ENCODE data around the gene RARRES1.

RARRES1 gene

GRCh38 chr3:158731486-158731885 is 771 bp downstream of the RARRES1 start:
- no peak for FAIRE-seq
- no peak for DNase-seq (ENCODE audit: insufficient read length)

GRCh38 chr3:158728851-158729250 is 3.4 kb downstream of the RARRES1 start:
- TF ChIP-seq POLR2A (IDR thresholded peaks at IDR 0.05; ENCODE audit: low read depth, low read length): no peak
- no peak for TF ChIP-seq POLR2AphosphoS5 (IDR thresholded peaks at IDR 0.05; ENCODE audit: low read depth, low read length)
- no peak for TF ChIP-seq TAF1 (IDR thresholded peaks at IDR 0.05; ENCODE audit: borderline replicate concordance, low read depth, low read length)
- FAIRE-seq: no peak
- no peak for DNase-seq (ENCODE audit: insufficient read length)

More at GRCh38 chr3:158731486-158731885, 771 bp downstream of the RARRES1 start:
- TF ChIP-seq POLR2A (IDR thresholded peaks at IDR 0.05; ENCODE audit: low read depth, low read length) (no peak), POLR2AphosphoS5 (IDR thresholded peaks at IDR 0.05; ENCODE audit: low read depth, low read length) (no peak), TAF1 (IDR thresholded peaks at IDR 0.05; ENCODE audit: borderline replicate concordance, low read depth, low read length) (no peak)

GRCh38 chr3:158728061-158728377 is 4.2 kb downstream of the RARRES1 start:
- no peak for FAIRE-seq
- DNase-seq (ENCODE audit: insufficient read length): no peak
- TF ChIP-seq POLR2AphosphoS5 (IDR thresholded peaks at IDR 0.05; ENCODE audit: low read depth, low read length) (no peak), POLR2A (IDR thresholded peaks at IDR 0.05; ENCODE audit: low read depth, low read length) (no peak), TAF1 (IDR thresholded peaks at IDR 0.05; ENCODE audit: borderline replicate concordance, low read depth, low read length) (no peak)

- TF ChIP-seq POLR2A (IDR thresholded peaks at IDR 0.05; ENCODE audit: low read depth, low read length) (no peak), TAF1 (IDR thresholded peaks at IDR 0.05; ENCODE audit: borderline replicate concordance, low read depth, low read length) (no peak), POLR2AphosphoS5 (IDR thresholded peaks at IDR 0.05; ENCODE audit: low read depth, low read length) (no peak)
- DNase-seq (ENCODE audit: insufficient read length): peak; percentile 42
- peak; percentile 87 for FAIRE-seq
These were observed 4.8 kb downstream of the RARRES1 start for GRCh38 chr3:158727206-158728060.

- TF ChIP-seq TAF1 (IDR thresholded peaks at IDR 0.05; ENCODE audit: borderline replicate concordance, low read depth, low read length) (no peak), POLR2A (IDR thresholded peaks at IDR 0.05; ENCODE audit: low read depth, low read length) (no peak), POLR2AphosphoS5 (IDR thresholded peaks at IDR 0.05; ENCODE audit: low read depth, low read length) (no peak)
- no peak for DNase-seq (ENCODE audit: insufficient read length)
- FAIRE-seq: no peak
These were observed 6.8 kb downstream of the RARRES1 start for GRCh38 chr3:158725348-158726011.

GRCh38 chr3:158723991-158724390 is 8.3 kb downstream of the RARRES1 start:
- no peak for DNase-seq (ENCODE audit: insufficient read length)
- TF ChIP-seq POLR2AphosphoS5 (IDR thresholded peaks at IDR 0.05; ENCODE audit: low read depth, low read length) (no peak), POLR2A (IDR thresholded peaks at IDR 0.05; ENCODE audit: low read depth, low read length) (no peak), TAF1 (IDR thresholded peaks at IDR 0.05; ENCODE audit: borderline replicate concordance, low read depth, low read length) (no peak)
- no peak for FAIRE-seq

- TF ChIP-seq TAF1 (IDR thresholded peaks at IDR 0.05; ENCODE audit: borderline replicate concordance, low read depth, low read length) (no peak), POLR2A (IDR thresholded peaks at IDR 0.05; ENCODE audit: low read depth, low read length) (no peak), POLR2AphosphoS5 (IDR thresholded peaks at IDR 0.05; ENCODE audit: low read depth, low read length) (no peak)
- DNase-seq (ENCODE audit: insufficient read length): no peak
- no peak for FAIRE-seq
These were observed 10.1 kb downstream of the RARRES1 start for GRCh38 chr3:158722108-158722507.

- TF ChIP-seq POLR2AphosphoS5 (IDR thresholded peaks at IDR 0.05; ENCODE audit: low read depth, low read length) (no peak), TAF1 (IDR thresholded peaks at IDR 0.05; ENCODE audit: borderline replicate concordance, low read depth, low read length) (no peak), POLR2A (IDR thresholded peaks at IDR 0.05; ENCODE audit: low read depth, low read length) (no peak)
- no peak for DNase-seq (ENCODE audit: insufficient read length)
- FAIRE-seq: no peak
These were observed 13.6 kb downstream of the RARRES1 start for GRCh38 chr3:158718490-158719170.

GRCh38 chr3:158717576-158717975 is 14.7 kb downstream of the RARRES1 start:
- DNase-seq (ENCODE audit: insufficient read length) (no peak), FAIRE-seq (no peak)
- TF ChIP-seq POLR2AphosphoS5 (IDR thresholded peaks at IDR 0.05; ENCODE audit: low read depth, low read length) (no peak), POLR2A (IDR thresholded peaks at IDR 0.05; ENCODE audit: low read depth, low read length) (no peak), TAF1 (IDR thresholded peaks at IDR 0.05; ENCODE audit: borderline replicate concordance, low read depth, low read length) (no peak)

GRCh38 chr3:158713094-158713499 is 19.2 kb downstream of the RARRES1 start:
- TF ChIP-seq POLR2A (IDR thresholded peaks at IDR 0.05; ENCODE audit: low read depth, low read length) (no peak), TAF1 (IDR thresholded peaks at IDR 0.05; ENCODE audit: borderline replicate concordance, low read depth, low read length) (no peak), POLR2AphosphoS5 (IDR thresholded peaks at IDR 0.05; ENCODE audit: low read depth, low read length) (no peak)
- no peak for FAIRE-seq
- no peak for DNase-seq (ENCODE audit: insufficient read length)

GRCh38 chr3:158712443-158712842 is 19.8 kb downstream of the RARRES1 start:
- no peak for FAIRE-seq
- no peak for DNase-seq (ENCODE audit: insufficient read length)
- TF ChIP-seq POLR2A (IDR thresholded peaks at IDR 0.05; ENCODE audit: low read depth, low read length) (no peak), TAF1 (IDR thresholded peaks at IDR 0.05; ENCODE audit: borderline replicate concordance, low read depth, low read length) (no peak), POLR2AphosphoS5 (IDR thresholded peaks at IDR 0.05; ENCODE audit: low read depth, low read length) (no peak)
